SK-N-SH (cell line): ENCODE measurements around the gene RASGRP2. TPM values are rescaled to one million over a fixed set of nuclear protein-coding genes. Genes with fewer than 3 reads are reported as not detected.

ENCODE experiments used
- CTCF ChIA-PET: fragments of 300-600, 350-600 bp; formaldehyde crosslinking; extraction: SDS; loops from one replicate; lab custom pipeline; 2021; lab: Yijun Ruan, JAX
- POLR2A ChIA-PET: fragments of 350-600 bp; sonication (Branson Sonifier 250); formaldehyde crosslinking; extraction: SDS; loops from one replicate; lab custom pipeline; 2020; ENCODE audit warnings: antibody characterized with exemption, inconsistent platforms; lab: Yijun Ruan, JAX
- DNase-seq: peaks from one replicate; pipeline ENCODE4 v3.0.0; 2012
- H2AFZ ChIP-seq: fragments of 200-600 bp; sonication (generic); 2 replicates; pipeline ENCODE4 v1.8.1; 2016; ENCODE audit warnings: antibody characterized with exemption, mild to moderate bottlenecking, low read depth
- H3F3A ChIP-seq: fragments of 200-600 bp; sonication (generic); replicated peaks from 2 replicates; pipeline ENCODE3; 2016; ENCODE audit warnings: antibody characterized with exemption, mild to moderate bottlenecking; ENCODE audit not compliant: insufficient read depth
- H3K27ac ChIP-seq, 2 experiments: fragments of 200-500 bp in 1 of 2; fragments of 200-600 bp in 1 of 2; sonication (Bioruptor generic) in 1 of 2; sonication (generic), shearing (Covaris generic) in 1 of 2; 2 replicates each; pipeline versions ENCODE4 v1.5.1 to v1.6.1; 2014 to 2016; ENCODE audit warnings: low read depth in 2 of 2, inconsistent platforms in 1 of 2, low read length in 1 of 2, mild to moderate bottlenecking in 1 of 2, mixed read lengths in 1 of 2
- H3K27me3 ChIP-seq: fragments of 200-600 bp; sonication (generic), shearing (Covaris generic); 2 replicates; pipeline ENCODE4 v1.6.1; 2016; ENCODE audit warnings: mixed run types; ENCODE audit not compliant: insufficient read depth
- H3K36me3 ChIP-seq, 2 experiments: fragments of 200-500 bp in 1 of 2; fragments of 200-600 bp in 1 of 2; sonication (Bioruptor generic) in 1 of 2; sonication (generic) in 1 of 2; replicated peaks in 1 of 2; 2 replicates each; pipeline versions ENCODE3 to v1.5.1; 2014 to 2016; ENCODE audit warnings: low read length in 1 of 2, mild to moderate bottlenecking in 1 of 2; ENCODE audit not compliant: insufficient read depth in 2 of 2, control insufficient read depth in 1 of 2
- H3K4me1 ChIP-seq, 2 experiments: fragments of 200-500 bp in 1 of 2; fragments of 200-600 bp in 1 of 2; sonication (Bioruptor generic) in 1 of 2; sonication (generic), shearing (Covaris generic) in 1 of 2; 2 replicates each; pipeline versions ENCODE4 v1.5.1 to v1.6.1; 2014 to 2016; ENCODE audit warnings: low read depth in 1 of 2, low read length in 1 of 2, mixed run types in 1 of 2; ENCODE audit not compliant: insufficient read depth in 2 of 2, control insufficient read depth in 1 of 2
- H3K4me2 ChIP-seq: fragments of 200-600 bp; sonication (generic), shearing (Covaris generic); 2 replicates; pipeline ENCODE4 v1.6.1; 2017; ENCODE audit warnings: mixed run types
- H3K4me3 ChIP-seq, 2 experiments: fragments of 200-500 bp in 1 of 2; fragments of 200-600 bp in 1 of 2; sonication (Bioruptor generic) in 1 of 2; sonication (generic), shearing (Covaris generic) in 1 of 2; 2 replicates each; pipeline versions ENCODE4 v1.5.1 to v1.8.1; 2014 to 2016; ENCODE audit warnings: low read depth in 2 of 2, inconsistent platforms in 1 of 2, low read length in 1 of 2, mild to moderate bottlenecking in 1 of 2, mixed read lengths in 1 of 2, moderate library complexity in 1 of 2
- H3K79me2 ChIP-seq: fragments of 200-600 bp; sonication (generic); 2 replicates; pipeline ENCODE4 v1.8.1; 2017; ENCODE audit warnings: mild to moderate bottlenecking; ENCODE audit not compliant: insufficient read depth
- H3K9ac ChIP-seq: fragments of 200-600 bp; sonication (generic); 2 replicates; pipeline ENCODE4 v1.6.1; 2017; ENCODE audit warnings: mixed run types
- H3K9me2 ChIP-seq: fragments of 200-600 bp; sonication (generic); 2 replicates; pipeline ENCODE4 v1.6.1; 2017; ENCODE audit warnings: mixed run types
- H3K9me3 ChIP-seq: fragments of 200-600 bp; sonication (generic); 2 replicates; pipeline ENCODE4 v1.6.1; 2017; ENCODE audit warnings: mixed run types, mild to moderate bottlenecking, moderate library complexity
- H4K20me1 ChIP-seq: fragments of 200-600 bp; sonication (generic); 2 replicates; pipeline ENCODE4 v1.6.1; 2017; ENCODE audit warnings: mild to moderate bottlenecking, mixed run types; ENCODE audit not compliant: insufficient read depth
- FOSL2 ChIP-seq: IDR thresholded peaks from 2 replicates; pipeline ENCODE4 v1.4.0; 2012; ENCODE audit warnings: low read depth, mild to moderate bottlenecking, moderate library complexity, borderline replicate concordance
- FOXJ3 ChIP-seq: sonication (generic); formaldehyde crosslinking; IDR thresholded peaks from 2 replicates; pipeline ENCODE4 v1.5.1; 2020; ENCODE audit warnings: mild to moderate bottlenecking, missing genetic modification reagents
- FOXM1 ChIP-seq: IDR thresholded peaks from 2 replicates; pipeline ENCODE4 v1.4.0; 2012; ENCODE audit warnings: low read depth, mild to moderate bottlenecking
- GABPA ChIP-seq: IDR thresholded peaks from 2 replicates; pipeline ENCODE4 v1.4.0; 2012; ENCODE audit warnings: low read depth, mild to moderate bottlenecking
- JUND ChIP-seq: IDR thresholded peaks from 2 replicates; pipeline ENCODE4 v1.4.0; 2012
- MEF2A ChIP-seq: IDR thresholded peaks from 2 replicates; pipeline ENCODE4 v1.4.0; 2012; ENCODE audit warnings: low read depth, borderline replicate concordance
- POLR2AphosphoS5 ChIP-seq: IDR thresholded peaks from 2 replicates; pipeline ENCODE4 v1.6.1; 2012; ENCODE audit warnings: low read depth, low read length
- RCOR1 ChIP-seq: fragments of 150-350 bp; IDR thresholded peaks from 2 replicates; pipeline ENCODE4 v1.6.1; 2017; ENCODE audit warnings: antibody characterized with exemption, low read length
- SIN3A ChIP-seq: IDR thresholded peaks from 2 replicates; pipeline ENCODE4 v1.6.1; 2012; ENCODE audit warnings: low read depth, mild to moderate bottlenecking, low read length, moderate library complexity, borderline replicate concordance
- TAF1 ChIP-seq: IDR thresholded peaks from 2 replicates; pipeline ENCODE4 v1.6.1; 2012; ENCODE audit warnings: low read depth, mild to moderate bottlenecking, low read length, moderate library complexity, borderline replicate concordance
- WGBS: methylation state at CpG from one replicate; pipeline ENCODE4 v1.1.6; 2017; ENCODE audit warnings: low lambda C conversion rate; 5-methylcytosine and 5-hydroxymethylcytosine counted together
- polyA plus RNA-seq, 3 experiments: library from polyadenylated mRNA; depleted of rRNA; stranded (reverse); fragments of >200 nt; gene quantifications; 2 replicates each; pipeline ENCODE4 v1.2.3, GENCODE V29; 2012
- TF ChIP-seq, protein P1 (sequence below): fragments of 200-600 bp; sonication (generic); IDR thresholded peaks from 2 replicates; pipeline ENCODE4 v1.6.1; 2017; ENCODE audit warnings: antibody characterized with exemption, mild to moderate bottlenecking, moderate library complexity
- TF ChIP-seq, protein P2 (sequence below): fragments of 150-350 bp; IDR thresholded peaks from 2 replicates; pipeline ENCODE4 v1.6.1; 2017; ENCODE audit warnings: antibody characterized with exemption, low read length, low read depth, borderline replicate concordance
- TF ChIP-seq, protein P3 (sequence below): IDR thresholded peaks from 2 replicates; pipeline ENCODE4; 2012

Gene RASGRP2
- polyA plus RNA-seq, 1 of the 3 experiments (the other 2 are of a cell fraction), result 1.6 TPM

- Histone ChIP-seq H3K4me3 (no peak overlapping the region), H3K4me2 (no peak overlapping the region), H4K20me1 (no peaks in the 10 kb centered on the region), H3K27ac (no peak overlapping the region), H3F3A (no peaks in the 10 kb centered on the region), H2AFZ (no peak overlapping the region), H3K9ac (no peak overlapping the region), H3K4me1 (peaks cover 0 to 42% of the 10 kb centered on the region in 2 experiments; a peak in 2 of 4 replicates), H3K9me3 (no peaks in the 10 kb centered on the region), H3K36me3 (no peaks in the 10 kb centered on the region), H3K27me3 (peaks cover 31% of the 10 kb centered on the region), H3K9me2 (no peaks in the 10 kb centered on the region), H3K79me2 (no peaks in the 10 kb centered on the region)
- ChIA-PET POLR2A (no interaction called here), CTCF (interaction anchor here (0.9 to 5.6 kb wide), 3 partner anchors 10 to 19 kb away, joined by 3 to 35 read pairs (median 4); no protein-coding TSS in a partner anchor)
- no peak for DNase-seq
- TF ChIP-seq MEF2A (no peak), SIN3A (no peak), FOSL2 (no peak), FOXM1 (no peak), POLR2AphosphoS5 (no peak), RCOR1 (no peak), GABPA (no peak), TAF1 (no peak), JUND (no peak), FOXJ3 (CRISPR knock-in tag) (no peak)
- TF ChIP-seq, protein P1, sequence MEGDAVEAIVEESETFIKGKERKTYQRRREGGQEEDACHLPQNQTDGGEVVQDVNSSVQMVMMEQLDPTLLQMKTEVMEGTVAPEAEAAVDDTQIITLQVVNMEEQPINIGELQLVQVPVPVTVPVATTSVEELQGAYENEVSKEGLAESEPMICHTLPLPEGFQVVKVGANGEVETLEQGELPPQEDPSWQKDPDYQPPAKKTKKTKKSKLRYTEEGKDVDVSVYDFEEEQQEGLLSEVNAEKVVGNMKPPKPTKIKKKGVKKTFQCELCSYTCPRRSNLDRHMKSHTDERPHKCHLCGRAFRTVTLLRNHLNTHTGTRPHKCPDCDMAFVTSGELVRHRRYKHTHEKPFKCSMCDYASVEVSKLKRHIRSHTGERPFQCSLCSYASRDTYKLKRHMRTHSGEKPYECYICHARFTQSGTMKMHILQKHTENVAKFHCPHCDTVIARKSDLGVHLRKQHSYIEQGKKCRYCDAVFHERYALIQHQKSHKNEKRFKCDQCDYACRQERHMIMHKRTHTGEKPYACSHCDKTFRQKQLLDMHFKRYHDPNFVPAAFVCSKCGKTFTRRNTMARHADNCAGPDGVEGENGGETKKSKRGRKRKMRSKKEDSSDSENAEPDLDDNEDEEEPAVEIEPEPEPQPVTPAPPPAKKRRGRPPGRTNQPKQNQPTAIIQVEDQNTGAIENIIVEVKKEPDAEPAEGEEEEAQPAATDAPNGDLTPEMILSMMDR, result no peak
- TF ChIP-seq, protein P2, sequence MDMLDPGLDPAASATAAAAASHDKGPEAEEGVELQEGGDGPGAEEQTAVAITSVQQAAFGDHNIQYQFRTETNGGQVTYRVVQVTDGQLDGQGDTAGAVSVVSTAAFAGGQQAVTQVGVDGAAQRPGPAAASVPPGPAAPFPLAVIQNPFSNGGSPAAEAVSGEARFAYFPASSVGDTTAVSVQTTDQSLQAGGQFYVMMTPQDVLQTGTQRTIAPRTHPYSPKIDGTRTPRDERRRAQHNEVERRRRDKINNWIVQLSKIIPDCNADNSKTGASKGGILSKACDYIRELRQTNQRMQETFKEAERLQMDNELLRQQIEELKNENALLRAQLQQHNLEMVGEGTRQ, result no peak
- TF ChIP-seq, protein P3, sequence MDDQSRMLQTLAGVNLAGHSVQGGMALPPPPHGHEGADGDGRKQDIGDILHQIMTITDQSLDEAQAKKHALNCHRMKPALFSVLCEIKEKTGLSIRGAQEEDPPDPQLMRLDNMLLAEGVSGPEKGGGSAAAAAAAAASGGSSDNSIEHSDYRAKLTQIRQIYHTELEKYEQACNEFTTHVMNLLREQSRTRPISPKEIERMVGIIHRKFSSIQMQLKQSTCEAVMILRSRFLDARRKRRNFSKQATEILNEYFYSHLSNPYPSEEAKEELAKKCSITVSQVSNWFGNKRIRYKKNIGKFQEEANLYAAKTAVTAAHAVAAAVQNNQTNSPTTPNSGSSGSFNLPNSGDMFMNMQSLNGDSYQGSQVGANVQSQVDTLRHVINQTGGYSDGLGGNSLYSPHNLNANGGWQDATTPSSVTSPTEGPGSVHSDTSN, result no peak
- 22% methylated on average over 1 of the region's 1 CpG for WGBS
These were observed 45.5 kb downstream of the RASGRP2 start for GRCh38 chr11:64698427-64698826.
